WTC11 (cell line): ENCODE data around the gene PDE8A.

Source experiments
- AR ChIP-seq: fragments of 250-450 bp; sonication (Bioruptor Pico); IDR thresholded peaks from 2 replicates; pipeline ENCODE4 v1.9.0; 2021; ENCODE audit warnings: mild to moderate bottlenecking
- ATF2 ChIP-seq: sonication (generic); formaldehyde crosslinking; IDR thresholded peaks from 2 replicates; pipeline ENCODE4 v1.8.1; 2022; ENCODE audit warnings: low read depth, missing genetic modification reagents, borderline replicate concordance
- CREM ChIP-seq: sonication (generic); formaldehyde crosslinking; IDR thresholded peaks from 2 replicates; pipeline ENCODE4 v1.8.1; 2022; ENCODE audit warnings: mild to moderate bottlenecking, missing genetic modification reagents, moderate library complexity
- ELF4 ChIP-seq: sonication (generic); formaldehyde crosslinking; IDR thresholded peaks from 2 replicates; pipeline ENCODE4 v1.8.1; 2022; ENCODE audit warnings: low read depth, mild to moderate bottlenecking, moderate library complexity, missing genetic modification reagents
- ESRRA ChIP-seq: sonication (generic); formaldehyde crosslinking; IDR thresholded peaks from 2 replicates; pipeline ENCODE4 v1.8.1; 2022; ENCODE audit warnings: mild to moderate bottlenecking, missing genetic modification reagents, borderline replicate concordance
- FOXP4 ChIP-seq: sonication (generic); formaldehyde crosslinking; IDR thresholded peaks from 2 replicates; pipeline ENCODE4 v1.8.0; 2022; ENCODE audit warnings: mild to moderate bottlenecking, missing genetic modification reagents
- JUN ChIP-seq: sonication (generic); formaldehyde crosslinking; IDR thresholded peaks from 2 replicates; pipeline ENCODE4 v1.8.0; 2023; ENCODE audit warnings: mild to moderate bottlenecking, missing genetic modification reagents
- MLX ChIP-seq: sonication (generic); formaldehyde crosslinking; IDR thresholded peaks from 2 replicates; pipeline ENCODE4 v1.8.1; 2023; ENCODE audit warnings: mild to moderate bottlenecking, missing genetic modification reagents, moderate library complexity
- RELA ChIP-seq: sonication (generic); formaldehyde crosslinking; IDR thresholded peaks from 2 replicates; pipeline ENCODE4 v1.8.1; 2022; ENCODE audit warnings: missing genetic modification reagents, mild to moderate bottlenecking, borderline replicate concordance
- TEAD4 ChIP-seq: sonication (generic); formaldehyde crosslinking; IDR thresholded peaks from 2 replicates; pipeline ENCODE4 v1.8.0; 2022; ENCODE audit warnings: mild to moderate bottlenecking, missing genetic modification reagents
- TP53 ChIP-seq: sonication (generic); formaldehyde crosslinking; IDR thresholded peaks from 2 replicates; pipeline ENCODE4 v1.8.1; 2023; ENCODE audit warnings: mild to moderate bottlenecking, missing genetic modification reagents
- USF2 ChIP-seq: sonication (generic); formaldehyde crosslinking; IDR thresholded peaks from 2 replicates; pipeline ENCODE4 v1.8.1; 2023; ENCODE audit warnings: mild to moderate bottlenecking, missing genetic modification reagents, moderate library complexity
- ZMAT4 ChIP-seq: fragments of 250-450 bp; sonication (Bioruptor Pico); IDR thresholded peaks from 2 replicates; pipeline ENCODE4 v1.9.0; 2021; ENCODE audit warnings: mild to moderate bottlenecking
- TF ChIP-seq, protein P1 (sequence below): fragments of 200-600 bp; IDR thresholded peaks from 2 replicates; pipeline ENCODE4 v1.8.0; 2022; ENCODE audit warnings: antibody characterized with exemption

DNA sequence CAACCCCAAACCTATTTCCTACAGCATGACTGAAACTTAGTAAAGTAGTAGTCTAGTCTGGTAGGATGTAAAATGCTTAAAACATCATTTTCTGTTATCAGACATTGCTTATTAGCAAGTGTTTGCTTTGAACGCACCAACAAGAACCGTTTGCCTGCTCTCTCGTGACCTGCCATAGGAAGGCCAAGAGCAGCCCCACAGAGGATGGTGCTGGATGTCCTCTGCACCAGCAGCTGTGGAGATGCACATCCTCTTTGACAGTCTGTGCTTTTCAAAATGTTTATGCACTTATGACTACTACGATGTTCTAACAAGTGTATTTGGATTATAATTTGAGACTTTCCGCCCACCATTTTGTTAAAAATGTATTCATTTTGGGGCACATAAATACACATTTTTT, 59.6 kb downstream of the PDE8A start:
- TF ChIP-seq, protein P1, sequence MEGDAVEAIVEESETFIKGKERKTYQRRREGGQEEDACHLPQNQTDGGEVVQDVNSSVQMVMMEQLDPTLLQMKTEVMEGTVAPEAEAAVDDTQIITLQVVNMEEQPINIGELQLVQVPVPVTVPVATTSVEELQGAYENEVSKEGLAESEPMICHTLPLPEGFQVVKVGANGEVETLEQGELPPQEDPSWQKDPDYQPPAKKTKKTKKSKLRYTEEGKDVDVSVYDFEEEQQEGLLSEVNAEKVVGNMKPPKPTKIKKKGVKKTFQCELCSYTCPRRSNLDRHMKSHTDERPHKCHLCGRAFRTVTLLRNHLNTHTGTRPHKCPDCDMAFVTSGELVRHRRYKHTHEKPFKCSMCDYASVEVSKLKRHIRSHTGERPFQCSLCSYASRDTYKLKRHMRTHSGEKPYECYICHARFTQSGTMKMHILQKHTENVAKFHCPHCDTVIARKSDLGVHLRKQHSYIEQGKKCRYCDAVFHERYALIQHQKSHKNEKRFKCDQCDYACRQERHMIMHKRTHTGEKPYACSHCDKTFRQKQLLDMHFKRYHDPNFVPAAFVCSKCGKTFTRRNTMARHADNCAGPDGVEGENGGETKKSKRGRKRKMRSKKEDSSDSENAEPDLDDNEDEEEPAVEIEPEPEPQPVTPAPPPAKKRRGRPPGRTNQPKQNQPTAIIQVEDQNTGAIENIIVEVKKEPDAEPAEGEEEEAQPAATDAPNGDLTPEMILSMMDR = no peak
- TF ChIP-seq USF2 (CRISPR knock-in tag) (no peak), AR (CRISPR knock-in tag) (no peak), ZMAT4 (CRISPR knock-in tag) (no peak), ESRRA (CRISPR knock-in tag) (no peak), TP53 (CRISPR knock-in tag) (no peak), MLX (CRISPR knock-in tag) (no peak), CREM (no peak), ELF4 (CRISPR knock-in tag) (no peak), FOXP4 (CRISPR knock-in tag) (no peak), ATF2 (CRISPR knock-in tag) (no peak), RELA (CRISPR knock-in tag) (no peak), JUN (CRISPR knock-in tag) (no peak), TEAD4 (CRISPR knock-in tag) (no peak)
